B cell (primary cell): ENCODE results near the gene ARV1. TPM values are rescaled to one million over a fixed set of nuclear protein-coding genes. Genes with fewer than 3 reads are reported as not detected.

Experiments used
- ATAC-seq: fragments of 200-7000 bp; cut with Tn5 transposase; one replicate; pipeline ENCODE4 v1.10.0; 2021; ENCODE audit warnings: low read depth, mild to moderate bottlenecking, moderate number of reproducible peaks, moderate library complexity
- CTCF ChIA-PET: fragments of 350-600 bp; sonication (Branson Sonifier 250); formaldehyde crosslinking; loops from one replicate; lab custom pipeline; 2021; ENCODE audit warnings: antibody characterized with exemption, inconsistent platforms; lab: Charles Lee
- POLR2A ChIA-PET: fragments of 350-600 bp; sonication (Branson Sonifier 250); formaldehyde crosslinking; loops from one replicate; lab custom pipeline; 2021; ENCODE audit warnings: antibody characterized with exemption; lab: Charles Lee
- DNase-seq: peaks from one replicate; pipeline ENCODE4 v3.0.0; 2013
- H2AFZ ChIP-seq: 2 replicates; pipeline ENCODE4 v1.6.1; 2012; ENCODE audit warnings: mild to moderate bottlenecking, low read depth, low read length; ENCODE audit not compliant: insufficient read depth, poor library complexity, severe bottlenecking
- H3K27ac ChIP-seq, 2 donors: 1 replicate in 1 of 2; 2 replicates in 1 of 2; pipeline ENCODE4 v1.5.1; 2012 to 2013; ENCODE audit warnings: low read length in 2 of 2, mild to moderate bottlenecking in 2 of 2, moderate library complexity in 1 of 2
- H3K27me3 ChIP-seq, 4 experiments: fragments of 200-600 bp in 1 of 4; sonication (generic) in 1 of 4; replicated peaks in 1 of 4; 1 replicate in 2 of 4; 2 replicates in 2 of 4; pipeline versions ENCODE4 v1.6.1 to v1.7.0; 2013 to 2016; ENCODE audit warnings: low read length in 3 of 4, mild to moderate bottlenecking in 2 of 4, mixed read lengths in 1 of 4, moderate library complexity in 1 of 4; ENCODE audit not compliant: insufficient read depth in 4 of 4, control insufficient read depth in 3 of 4; ENCODE audit errors: control extremely low read depth in 1 of 4
- H3K36me3 ChIP-seq, 2 experiments: replicated peaks in 1 of 2; 1 replicate in 1 of 2; 2 replicates in 1 of 2; pipeline versions ENCODE4 v1.6.1 to v1.7.1; 2013; ENCODE audit warnings: low read length in 1 of 2; ENCODE audit not compliant: insufficient read depth in 2 of 2, control insufficient read depth in 1 of 2; ENCODE audit errors: control extremely low read depth in 1 of 2, extremely low read depth in 1 of 2
- H3K4me1 ChIP-seq, 2 donors: fragments of 200-600 bp in 1 of 2; sonication (generic) in 1 of 2; 1 replicate in 1 of 2; 2 replicates in 1 of 2; pipeline versions ENCODE4 v1.5.1 to v1.6.1; 2013 to 2017; ENCODE audit warnings: low read length in 2 of 2; ENCODE audit not compliant: control insufficient read depth in 2 of 2, insufficient read depth in 2 of 2
- H3K4me2 ChIP-seq: replicated peaks from 2 replicates; pipeline ENCODE3; 2012; ENCODE audit warnings: mild to moderate bottlenecking, low read depth, low read length; ENCODE audit not compliant: poor library complexity, severe bottlenecking
- H3K4me3 ChIP-seq, 5 experiments: fragments of 200-600 bp in 1 of 5; sonication (generic) in 1 of 5; 1 replicate in 3 of 5; 2 replicates in 2 of 5; pipeline versions ENCODE4 v1.5.1 to v1.7.0; 2011 to 2016; ENCODE audit warnings: low read length in 4 of 5, mild to moderate bottlenecking in 4 of 5, low read depth in 2 of 5, control low read depth in 1 of 5, moderate library complexity in 1 of 5; ENCODE audit not compliant: insufficient read depth in 1 of 5; ENCODE audit errors: control extremely low read depth in 1 of 5, extremely low read depth in 1 of 5
- H3K79me2 ChIP-seq: fragments of 200-600 bp; sonication (generic); one replicate; pipeline ENCODE4 v1.6.0; 2016; ENCODE audit warnings: low read length; ENCODE audit not compliant: control insufficient read depth, insufficient read depth
- H3K9ac ChIP-seq: fragments of 200-600 bp; sonication (generic); 2 replicates; pipeline ENCODE4 v1.6.1; 2017; ENCODE audit warnings: mild to moderate bottlenecking, low read length, moderate library complexity
- H3K9me3 ChIP-seq, 3 donors: one replicate each; pipeline versions ENCODE4 v1.6.1 to v1.7.1; 2013; ENCODE audit warnings: low read length in 2 of 3; ENCODE audit not compliant: control insufficient read depth in 2 of 3, insufficient read depth in 1 of 3; ENCODE audit errors: control extremely low read depth in 1 of 3
- H4K20me1 ChIP-seq: 2 replicates; pipeline ENCODE4 v1.6.0; 2012; ENCODE audit warnings: mild to moderate bottlenecking, low read length; ENCODE audit not compliant: insufficient read depth, control insufficient read depth, poor library complexity, severe bottlenecking
- H3K27ac Mint-ChIP-seq: one replicate; pipeline ENCODE4 v1.8.0; 2021; ENCODE audit warnings: mixed read lengths
- H3K27me3 Mint-ChIP-seq: one replicate; pipeline ENCODE4 v1.8.0; 2021; ENCODE audit warnings: mixed read lengths
- H3K4me1 Mint-ChIP-seq: one replicate; pipeline ENCODE4 v1.8.0; 2021; ENCODE audit warnings: mixed read lengths
- H3K4me3 Mint-ChIP-seq: one replicate; pipeline ENCODE4 v1.8.0; 2021; ENCODE audit warnings: mixed read lengths
- H3K9me3 Mint-ChIP-seq: one replicate; pipeline ENCODE4 v1.8.0; 2022; ENCODE audit warnings: mixed read lengths; ENCODE audit not compliant: insufficient read depth
- CTCF ChIP-seq: fragments of 200-600 bp; IDR thresholded peaks from one replicate; pipeline ENCODE4 v1.8.0; 2022; ENCODE audit warnings: antibody characterized with exemption, mild to moderate bottlenecking
- EZH2 ChIP-seq: IDR thresholded peaks from 2 replicates; pipeline ENCODE4 v1.6.1; 2012; ENCODE audit warnings: borderline replicate concordance, low read depth, mild to moderate bottlenecking, moderate library complexity, low read length; ENCODE audit not compliant: insufficient read depth, poor library complexity, severe bottlenecking
- WGBS: methylation state at CpG from one replicate; pipeline ENCODE4 v1.1.5; 2013; ENCODE audit warnings: missing lambda C conversion rate; ENCODE audit not compliant: insufficient coverage; 5-methylcytosine and 5-hydroxymethylcytosine counted together
- intact Hi-C: fragments of 100-400 bp; cut with micrococcal nuclease; formaldehyde crosslinking; loops from one replicate; pipeline ENCODE4 v1.10.0; 2022
- polyA plus RNA-seq: library from polyadenylated mRNA; depleted of rRNA; stranded (reverse); fragments of >200 nt; gene quantifications from 2 replicates; pipeline ENCODE4 v1.2.3, GENCODE V29; 2012
- total RNA-seq, 2 donors: library from RNA; stranded (reverse); fragments of 120-200 nt in 1 of 2; gene quantifications; 1 replicate in 1 of 2; 2 replicates in 1 of 2; pipeline versions ENCODE4 v1.2.3 to v1.2.4, GENCODE V29; 2013 to 2022

ARV1 gene
- total and polyA plus RNA-seq, 2 donors (not counting 1 experiment from before 2014, with no cell fraction given): 10.7 to 11.6 TPM

GRCh38 chr1:230977761-230978490 lies 968 bp upstream of the ARV1 start:
- ATAC-seq (no peak), DNase-seq (peak; percentile 58)
- Histone ChIP-seq H2AFZ (peak overlapping the region; percentile 83), H3K79me2 (peaks cover 75% of the 10 kb centered on the region), H3K27ac (peak overlapping the region; percentile 66 to 78), H3K9me3 (no peaks in the 10 kb centered on the region), H3K4me2 (peak overlapping the region; percentile 88), H3K9ac (peak overlapping the region; percentile 76), H3K27me3 (no peaks in the 10 kb centered on the region), H3K36me3 (peaks cover 0 to 8% of the 10 kb centered on the region in 2 experiments), H4K20me1 (no peaks in the 10 kb centered on the region), H3K4me3 (peak overlapping the region; percentile 67 to 85 (median 74)), H3K4me1 (peaks cover 35 to 48% of the 10 kb centered on the region in 2 donors)
- H3K27me3 Mint-ChIP-seq: no peaks in the 10 kb centered on the region
- peaks cover 51% of the 10 kb centered on the region for H3K4me1 Mint-ChIP-seq
- ChIA-PET CTCF (interaction anchor here (1.3 to 2.4 kb wide), 13 partner anchors 12 to 550 kb away, joined by 3 to 14 read pairs (median 4); partner anchors contain the start of gene TSNAX), POLR2A (interaction anchor here (0.6 to 1.0 kb wide), 3 partner anchors 19 to 1388 kb away, joined by 3 to 7 read pairs (median 4); partner anchors contain the start of gene FAM89A)
- peak overlapping the region; percentile 99 for H3K27ac Mint-ChIP-seq
- peak overlapping the region; percentile 99 for H3K4me3 Mint-ChIP-seq
- WGBS: under 1% methylated on average over 50 of the region's 52 CpGs
- TF ChIP-seq CTCF (no peak), EZH2 (no peak)
- H3K9me3 Mint-ChIP-seq: no peaks in the 10 kb centered on the region
- intact Hi-C loops: loop anchor here (2.0 to 5.0 kb wide), 5 partner anchors 36 to 1636 kb away; partner anchors contain the start of genes ABCB10, CCSAP, TAF5L and TSNAX

GRCh38 chr1:230979389-230979716 lies 459 bp downstream of the ARV1 start:
- ChIA-PET POLR2A (interaction anchor here (0.7 kb wide), 1 partner anchor 231 kb away, joined by 5 read pairs; no protein-coding TSS in a partner anchor), CTCF (interaction anchor here (1.1 to 2.4 kb wide), 16 partner anchors 12 to 549 kb away, joined by 3 to 14 read pairs (median 4); partner anchors contain the start of gene TSNAX)
- H3K27ac Mint-ChIP-seq: no peak overlapping the region
- peak overlapping the region; percentile 64 to 91 (median 68) for H3K4me3 ChIP-seq
- 0% methylated on average over 4 of the region's 12 CpGs for WGBS
- H4K20me1 ChIP-seq: no peaks in the 10 kb centered on the region
- no peaks in the 10 kb centered on the region for H3K27me3 ChIP-seq
- H3K4me1 ChIP-seq: peaks cover 29 to 37% of the 10 kb centered on the region in 2 donors
- peak overlapping the region; percentile 40 to 77 for H3K27ac ChIP-seq
- peak overlapping the region; percentile 70 for H3K9ac ChIP-seq
- peaks cover 71% of the 10 kb centered on the region for H3K79me2 ChIP-seq
- H3K9me3 Mint-ChIP-seq: no peaks in the 10 kb centered on the region
- H3K9me3 ChIP-seq: no peaks in the 10 kb centered on the region
- no peaks in the 10 kb centered on the region for H3K27me3 Mint-ChIP-seq
- ATAC-seq (no peak), DNase-seq (no peak)
- TF ChIP-seq CTCF (no peak), EZH2 (no peak)
- H2AFZ ChIP-seq: peak overlapping the region; percentile 86
- peak overlapping the region; percentile 79 for H3K4me2 ChIP-seq
- no peak overlapping the region for H3K4me3 Mint-ChIP-seq
- intact Hi-C loops: loop anchor here (1.0 to 5.0 kb wide), 10 partner anchors 37 to 1637 kb away; partner anchors contain the start of genes ABCB10, C1orf198, CCSAP and FAM89A
- peaks cover 0 to 9% of the 10 kb centered on the region in 2 experiments for H3K36me3 ChIP-seq
- H3K4me1 Mint-ChIP-seq: peaks cover 41% of the 10 kb centered on the region
